ENCODE data around the gene LAMC1.

DNA sequence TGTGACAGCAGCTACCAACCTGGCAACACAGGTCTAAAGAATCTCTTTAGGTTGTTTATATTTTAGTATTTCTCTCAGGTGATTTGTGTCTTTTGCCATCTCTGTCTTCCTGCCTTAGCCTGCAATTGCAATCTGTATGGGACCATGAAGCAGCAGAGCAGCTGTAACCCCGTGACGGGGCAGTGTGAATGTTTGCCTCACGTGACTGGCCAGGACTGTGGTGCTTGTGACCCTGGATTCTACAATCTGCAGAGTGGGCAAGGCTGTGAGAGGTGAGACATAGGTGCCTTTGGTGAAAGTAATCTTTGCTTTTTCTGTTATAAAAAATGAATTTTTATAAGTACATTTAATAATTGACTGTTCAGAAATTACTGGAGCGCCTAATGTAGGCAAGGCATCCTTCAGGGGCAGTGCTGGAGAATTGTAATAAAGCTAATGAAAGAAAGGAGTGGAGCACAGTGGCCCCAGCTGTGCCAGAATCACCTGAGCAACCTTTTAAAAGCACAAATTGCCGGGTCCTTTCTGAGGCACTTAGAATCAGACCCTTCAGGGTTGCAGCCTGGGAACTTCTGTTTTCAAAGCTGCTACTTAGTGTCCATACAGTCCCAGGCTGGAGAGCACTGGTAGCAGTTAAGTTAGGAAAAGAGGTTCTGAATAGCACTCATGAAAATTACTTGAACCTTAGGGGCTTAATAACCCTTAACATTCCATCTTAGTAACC, 102.2 kb downstream of the LAMC1 start:
- TF ChIP-seq, protein P1, sequence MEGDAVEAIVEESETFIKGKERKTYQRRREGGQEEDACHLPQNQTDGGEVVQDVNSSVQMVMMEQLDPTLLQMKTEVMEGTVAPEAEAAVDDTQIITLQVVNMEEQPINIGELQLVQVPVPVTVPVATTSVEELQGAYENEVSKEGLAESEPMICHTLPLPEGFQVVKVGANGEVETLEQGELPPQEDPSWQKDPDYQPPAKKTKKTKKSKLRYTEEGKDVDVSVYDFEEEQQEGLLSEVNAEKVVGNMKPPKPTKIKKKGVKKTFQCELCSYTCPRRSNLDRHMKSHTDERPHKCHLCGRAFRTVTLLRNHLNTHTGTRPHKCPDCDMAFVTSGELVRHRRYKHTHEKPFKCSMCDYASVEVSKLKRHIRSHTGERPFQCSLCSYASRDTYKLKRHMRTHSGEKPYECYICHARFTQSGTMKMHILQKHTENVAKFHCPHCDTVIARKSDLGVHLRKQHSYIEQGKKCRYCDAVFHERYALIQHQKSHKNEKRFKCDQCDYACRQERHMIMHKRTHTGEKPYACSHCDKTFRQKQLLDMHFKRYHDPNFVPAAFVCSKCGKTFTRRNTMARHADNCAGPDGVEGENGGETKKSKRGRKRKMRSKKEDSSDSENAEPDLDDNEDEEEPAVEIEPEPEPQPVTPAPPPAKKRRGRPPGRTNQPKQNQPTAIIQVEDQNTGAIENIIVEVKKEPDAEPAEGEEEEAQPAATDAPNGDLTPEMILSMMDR (conservative IDR thresholded peaks at IDR 0.05 in 1 of 2, IDR thresholded peaks at IDR 0.05 in 1 of 2; ENCODE audit: extremely low read depth in 1 of 2, insufficient read depth in 1 of 2, low read depth in 1 of 2, low read length in 2 of 2) = no peak
- no peak for TF ChIP-seq EZH2 (IDR thresholded peaks at IDR 0.05; ENCODE audit: borderline replicate concordance, low read length)
